Measurements from ENCODE around the gene IGF2BP3.

Gene IGF2BP3

GRCh38 chr7:23335621-23336020 is 134.7 kb downstream of the IGF2BP3 start:
- DNase-seq (ENCODE audit: low read depth) = no peak
- H3K4me3 ChIP-seq (ENCODE audit: control insufficient read depth, low read depth, low read length) = no peak overlapping the region
- TF ChIP-seq CTCF (conservative IDR thresholded peaks at IDR 0.05; ENCODE audit: control insufficient read depth, insufficient read depth, low read depth, low read length) = no peak

DNA sequence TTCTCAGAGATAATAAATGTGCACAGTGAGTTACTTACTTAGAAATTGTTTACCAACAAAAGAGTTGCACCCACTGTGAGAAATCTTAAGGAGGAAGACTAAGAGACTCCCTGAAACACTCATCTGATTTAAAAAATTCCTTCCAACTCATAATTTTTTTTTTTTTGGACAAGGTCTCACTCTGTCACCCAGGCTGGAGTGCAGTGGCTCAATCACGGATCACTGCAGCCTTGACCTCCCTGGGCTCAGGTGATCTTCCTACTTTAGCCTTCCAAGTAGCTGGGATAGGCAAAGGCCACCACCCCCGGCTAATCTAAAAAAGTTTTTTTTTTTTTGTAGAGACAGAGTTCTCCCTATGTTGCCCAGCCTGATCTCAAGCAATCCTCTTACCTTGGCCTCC is 135.2 kb downstream of the IGF2BP3 start:
- no peak for TF ChIP-seq CTCF (conservative IDR thresholded peaks at IDR 0.05; ENCODE audit: control insufficient read depth, insufficient read depth, low read depth, low read length)
- no peak for DNase-seq (ENCODE audit: low read depth)
- H3K4me3 ChIP-seq (ENCODE audit: control insufficient read depth, low read depth, low read length) = no peak overlapping the region

GRCh38 chr7:23334482-23335056 is 135.7 kb downstream of the IGF2BP3 start:
- no peak for TF ChIP-seq CTCF (conservative IDR thresholded peaks at IDR 0.05; ENCODE audit: control insufficient read depth, insufficient read depth, low read depth, low read length)
- DNase-seq (ENCODE audit: low read depth) = peak; percentile 99

GRCh38 chr7:23333671-23334246 is 136.5 kb downstream of the IGF2BP3 start:
- peak; percentile 99 for DNase-seq (ENCODE audit: low read depth)
- no peak overlapping the region for H3K4me3 ChIP-seq (ENCODE audit: control insufficient read depth, low read depth, low read length)
- TF ChIP-seq CTCF (conservative IDR thresholded peaks at IDR 0.05; ENCODE audit: control insufficient read depth, insufficient read depth, low read depth, low read length) = no peak

More at GRCh38 chr7:23334482-23335056, 135.7 kb downstream of the IGF2BP3 start:
- H3K4me3 ChIP-seq (ENCODE audit: control insufficient read depth, low read depth, low read length) = no peak overlapping the region

GRCh38 chr7:23332910-23333612 is 137.2 kb downstream of the IGF2BP3 start:
- H3K4me3 ChIP-seq (ENCODE audit: control insufficient read depth, low read depth, low read length) = no peak overlapping the region
- no peak for TF ChIP-seq CTCF (conservative IDR thresholded peaks at IDR 0.05; ENCODE audit: control insufficient read depth, insufficient read depth, low read depth, low read length)
- peak; percentile 62 for DNase-seq (ENCODE audit: low read depth)

DNA sequence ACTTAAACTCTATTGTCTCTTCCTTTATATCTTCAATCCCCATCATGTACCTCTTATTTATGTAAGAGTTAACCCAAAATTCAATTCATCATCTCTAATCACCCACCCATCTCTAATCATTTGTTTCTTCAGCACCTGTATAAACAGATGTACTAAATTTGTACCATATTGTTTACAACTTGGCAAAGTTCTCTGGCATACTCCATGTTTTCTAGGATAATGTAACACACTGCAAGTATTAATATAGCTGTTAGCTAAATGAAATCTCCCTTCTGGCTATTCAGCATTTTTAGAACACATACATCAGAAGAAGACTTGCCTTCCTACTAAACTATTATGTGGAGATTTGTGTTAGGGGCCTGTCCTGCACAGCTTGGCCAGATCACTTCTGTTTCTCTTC is 138.1 kb downstream of the IGF2BP3 start:
- no peak for TF ChIP-seq CTCF (conservative IDR thresholded peaks at IDR 0.05; ENCODE audit: control insufficient read depth, insufficient read depth, low read depth, low read length)
- H3K4me3 ChIP-seq (ENCODE audit: control insufficient read depth, low read depth, low read length) = no peak overlapping the region
- no peak for DNase-seq (ENCODE audit: low read depth)

Data from fibroblast of mammary gland (primary cell).